Fibroblast of the conjunctiva (primary cell): ENCODE measurements around the gene PDS5B.
"Not testable (repeated sequence)": the region's sequence is repeated elsewhere in the genome, so short reads cannot be mapped to it uniquely, and the experiment has no call there.

Source experiments
- DNase-seq: peaks from one replicate; pipeline ENCODE4 v3.0.0-alpha.2; 2010; ENCODE audit warnings: low read depth

PDS5B gene

DNA sequence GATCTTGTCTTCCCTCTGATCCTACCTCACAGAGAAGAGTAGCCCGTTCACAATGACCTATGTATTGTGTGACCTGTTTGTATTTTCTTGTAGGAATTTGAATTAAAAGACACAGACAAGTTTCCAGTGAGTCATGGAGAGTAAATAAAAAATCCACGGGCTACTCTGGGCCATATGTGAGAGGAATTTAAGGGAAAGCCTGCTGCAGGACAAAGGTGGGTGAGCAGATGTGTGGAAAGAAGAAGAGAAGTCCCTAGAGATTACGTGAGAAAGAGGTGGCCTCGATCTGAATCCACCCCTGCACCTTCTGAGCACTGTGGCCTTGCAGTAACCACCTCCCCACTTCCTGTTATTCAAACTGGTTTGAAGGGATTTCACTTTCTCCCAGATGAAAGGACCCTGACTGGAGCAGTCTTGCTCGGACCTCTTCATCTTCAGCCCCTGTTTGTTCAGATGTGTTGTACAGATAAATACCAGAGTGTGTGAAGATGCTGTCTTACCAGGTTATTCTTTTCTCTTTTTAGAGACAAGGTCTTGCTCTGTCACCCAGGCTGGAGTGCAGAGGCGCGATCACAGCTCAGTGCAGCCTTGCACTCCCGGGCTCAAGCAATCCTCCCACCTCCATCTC, 205.4 kb downstream of the PDS5B start:
- no peak for DNase-seq

DNA sequence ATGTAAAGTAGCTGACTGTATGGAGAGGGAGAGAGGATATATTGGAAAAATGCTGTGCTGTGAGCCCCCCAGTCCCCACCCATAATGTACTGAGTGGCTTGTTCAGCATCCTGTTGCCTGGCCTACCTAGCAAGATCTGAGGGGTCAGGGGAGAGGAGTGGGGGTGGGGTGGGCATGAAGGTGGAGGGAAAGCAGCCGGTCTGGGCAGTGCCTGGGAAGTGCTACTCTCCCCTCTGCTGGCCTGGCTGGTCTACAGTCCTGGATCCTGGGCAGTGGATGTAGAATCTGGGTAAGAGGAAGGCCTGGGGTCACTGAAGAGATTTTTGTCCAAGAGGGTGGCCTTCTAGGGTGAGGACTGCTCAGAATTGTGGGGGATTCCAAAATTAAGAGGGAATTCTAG, 210.5 kb downstream of the PDS5B start:
- no peak for DNase-seq

GRCh38 chr13:32802159-32802558, 215.9 kb downstream of the PDS5B start:
- no peak for DNase-seq

DNA sequence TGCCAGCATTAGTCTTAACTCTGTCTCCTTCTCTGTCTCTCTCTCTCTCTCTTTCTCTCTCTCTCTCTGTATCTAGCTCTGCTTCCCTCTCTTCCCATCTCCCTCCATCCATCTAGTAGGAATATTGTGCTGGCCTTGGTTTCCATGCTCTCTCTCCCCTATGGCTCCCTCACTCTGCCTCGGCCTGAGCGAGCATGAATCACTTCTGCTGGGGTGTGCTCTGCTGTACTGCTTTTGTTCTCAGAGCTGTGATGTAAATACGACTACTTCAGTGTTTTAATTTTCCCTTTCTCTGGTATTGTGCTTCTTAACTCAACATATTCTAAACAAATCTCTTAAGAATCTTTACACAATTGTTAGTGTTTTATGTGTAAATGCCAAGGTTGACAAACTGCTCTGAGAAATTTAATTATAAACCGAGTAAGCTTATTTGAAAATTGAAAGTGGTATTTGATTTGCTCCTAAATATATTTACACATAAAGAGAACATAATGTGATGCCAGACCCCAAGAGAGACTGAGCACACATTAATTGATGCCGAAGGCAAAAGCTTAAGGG, 218.5 kb downstream of the PDS5B start:
- DNase-seq, result no peak

GRCh38 chr13:32811297-32811800, 225.1 kb downstream of the PDS5B start:
- no peak for DNase-seq

DNA sequence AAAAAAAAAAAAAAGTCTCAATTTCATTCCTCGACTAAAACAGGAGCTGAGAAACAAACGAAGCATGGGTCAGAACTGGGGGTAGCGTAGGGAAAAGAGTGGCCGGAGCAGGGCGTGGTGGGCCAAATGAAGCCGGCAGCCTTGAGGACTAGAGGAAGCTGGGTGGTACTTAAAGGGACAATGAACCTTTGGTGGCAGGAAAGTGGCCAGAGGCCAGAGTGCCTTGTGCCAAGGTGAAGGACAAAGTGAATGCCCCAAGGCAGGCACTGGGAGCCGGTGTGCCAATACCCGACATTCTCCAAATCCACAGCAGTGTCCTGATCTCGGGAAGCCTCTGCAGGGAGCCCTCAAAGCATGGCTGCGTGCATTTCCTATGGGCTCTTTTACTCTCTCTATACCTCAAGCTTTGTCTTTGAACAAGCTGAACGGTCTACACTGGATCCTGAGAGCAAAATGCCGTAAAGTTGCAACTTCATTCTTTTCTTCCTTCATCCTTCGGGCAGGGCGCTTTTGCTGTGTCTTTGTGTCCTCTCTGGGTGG, 235.0 kb downstream of the PDS5B start:
- no peak for DNase-seq

GRCh38 chr13:32822771-32823170, 236.5 kb downstream of the PDS5B start:
- DNase-seq, result no peak

GRCh38 chr13:32823597-32823996, 237.3 kb downstream of the PDS5B start:
- DNase-seq, result no peak

GRCh38 chr13:32824061-32824460, 237.8 kb downstream of the PDS5B start:
- DNase-seq, result no peak

GRCh38 chr13:32824675-32825074, 238.4 kb downstream of the PDS5B start:
- DNase-seq, result peak; percentile 35

- no peak for DNase-seq
Observed at GRCh38 chr13:32825481-32825880, 239.2 kb downstream of the PDS5B start.

DNA sequence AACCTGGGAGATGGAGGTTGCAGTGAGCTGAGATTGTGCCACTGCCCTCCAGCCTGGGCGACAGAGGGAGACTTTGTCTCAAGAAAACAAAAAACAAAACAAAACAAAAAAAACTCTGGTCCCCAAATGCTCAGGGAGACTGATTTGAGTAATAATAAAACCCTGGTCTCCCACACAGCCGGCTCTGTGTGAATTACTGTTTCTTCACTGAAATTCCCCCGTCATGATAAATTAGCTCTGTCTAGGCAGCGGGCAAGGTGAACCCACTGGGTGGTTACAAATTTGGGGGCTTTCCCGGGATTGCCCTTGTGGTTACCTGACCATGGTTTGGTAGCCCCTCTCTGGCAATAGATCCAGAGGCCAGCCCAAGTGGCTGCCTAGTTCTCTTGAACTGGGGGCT, 240.1 kb downstream of the PDS5B start:
- DNase-seq, result not testable (repeated sequence)
